Measurements from ENCODE around the gene GLIS1.
"Not testable (repeated sequence)": the region's sequence is repeated elsewhere in the genome, so short reads cannot be mapped to it uniquely, and the experiment has no call there.

GLIS1 gene

GRCh38 chr1:53654216-53655210 is 84.5 kb downstream of the GLIS1 start:
- no peak for DNase-seq (ENCODE audit: low read depth)

GRCh38 chr1:53653631-53654030 is 85.3 kb downstream of the GLIS1 start:
- DNase-seq (ENCODE audit: low read depth), result no peak

- no peak for DNase-seq (ENCODE audit: low read depth)
Observed at GRCh38 chr1:53653200-53653575, 85.8 kb downstream of the GLIS1 start.

GRCh38 chr1:53652441-53653199 is 86.3 kb downstream of the GLIS1 start:
- DNase-seq (ENCODE audit: low read depth), result no peak

- no peak for DNase-seq (ENCODE audit: low read depth)
Observed at GRCh38 chr1:53651356-53651755, 87.6 kb downstream of the GLIS1 start.

- no peak for DNase-seq (ENCODE audit: low read depth)
Observed at GRCh38 chr1:53648516-53648915, 90.4 kb downstream of the GLIS1 start.

GRCh38 chr1:53647915-53648314 is 91.0 kb downstream of the GLIS1 start:
- not testable (repeated sequence) for DNase-seq (ENCODE audit: low read depth)

- no peak for DNase-seq (ENCODE audit: low read depth)
Observed at GRCh38 chr1:53646732-53647131, 92.2 kb downstream of the GLIS1 start.

- no peak for DNase-seq (ENCODE audit: low read depth)
Observed at GRCh38 chr1:53645690-53646078, 93.3 kb downstream of the GLIS1 start.

GRCh38 chr1:53644909-53645689 is 93.9 kb downstream of the GLIS1 start:
- no peak for DNase-seq (ENCODE audit: low read depth)

GRCh38 chr1:53644496-53644895 is 94.5 kb downstream of the GLIS1 start:
- no peak for DNase-seq (ENCODE audit: low read depth)

GRCh38 chr1:53643881-53644390 is 95.0 kb downstream of the GLIS1 start:
- DNase-seq (ENCODE audit: low read depth), result no peak

- no peak for DNase-seq (ENCODE audit: low read depth)
Observed at GRCh38 chr1:53643041-53643880, 95.7 kb downstream of the GLIS1 start.

GRCh38 chr1:53642607-53643006 is 96.4 kb downstream of the GLIS1 start:
- no peak for DNase-seq (ENCODE audit: low read depth)

- no peak for DNase-seq (ENCODE audit: low read depth)
Observed at GRCh38 chr1:53642215-53642555, 96.8 kb downstream of the GLIS1 start.

GRCh38 chr1:53641481-53642214 is 97.3 kb downstream of the GLIS1 start:
- DNase-seq (ENCODE audit: low read depth), result no peak

GRCh38 chr1:53640701-53641075 is 98.3 kb downstream of the GLIS1 start:
- no peak for DNase-seq (ENCODE audit: low read depth)

- no peak for DNase-seq (ENCODE audit: low read depth)
Observed at GRCh38 chr1:53639996-53640700, 98.8 kb downstream of the GLIS1 start.

GRCh38 chr1:53639251-53639763 is 99.7 kb downstream of the GLIS1 start:
- DNase-seq (ENCODE audit: low read depth), result no peak
